SU-DHL-6 (cell line): ENCODE results near the gene SORBS2.

Experiments
- CTCF ChIP-seq: fragments of 200-600 bp; sonication (generic); IDR thresholded peaks from one replicate; pipeline ENCODE4 v1.5.1; 2017; ENCODE audit warnings: antibody characterized with exemption, mild to moderate bottlenecking, low read length, moderate library complexity; ENCODE audit not compliant: insufficient read depth, poor library complexity, severe bottlenecking
- EZH2phosphoT487 ChIP-seq: fragments of 200-600 bp; sonication (generic), shearing (Covaris generic); conservative IDR thresholded peaks from 2 replicates; pipeline ENCODE4 v1.6.1; 2018; ENCODE audit warnings: mild to moderate bottlenecking, antibody characterized with exemption, low read length, moderate library complexity, mixed read lengths

- no peak for TF ChIP-seq CTCF
- TF ChIP-seq EZH2phosphoT487: no peak
Observed at GRCh38 chr4:185738038-185738552, 73.9 kb downstream of the SORBS2 start.
